Measurements from ENCODE around the gene PTPN21. TPM values are rescaled to one million over a fixed set of nuclear protein-coding genes. Genes with fewer than 3 reads are reported as not detected.

The PTPN21 gene
- total and polyA plus RNA-seq, 2 donors from 2014 or later: 5.3 to 23.2 TPM

GRCh38 chr14:88437658-88438057, 117.1 kb downstream of the PTPN21 start:
- Histone ChIP-seq H3K9ac (ENCODE audit: low read length in 3 of 3) (no peak overlapping the region), H3K36me3 (ENCODE audit: control insufficient read depth in 2 of 3, insufficient read depth in 3 of 3, low read length in 3 of 3) (peaks cover 0 to 5% (median 4%) of the 10 kb centered on the region in 3 donors), H3K4me1 (ENCODE audit: control insufficient read depth in 2 of 3, insufficient read depth in 2 of 3, low read depth in 1 of 3, low read length in 3 of 3) (no peaks in the 10 kb centered on the region), H3K9me3 (ENCODE audit: control insufficient read depth in 2 of 3, insufficient read depth in 1 of 3, low read length in 3 of 3) (no peaks in the 10 kb centered on the region), H3K27me3 (ENCODE audit: control insufficient read depth, insufficient read depth, low read length) (no peaks in the 10 kb centered on the region), H3K27ac (ENCODE audit: low read depth in 2 of 2, low read length in 2 of 2) (no peak overlapping the region), H3K4me3 (ENCODE audit: low read length in 3 of 3) (no peak overlapping the region)
- DNase-seq (no peak), FAIRE-seq (no peak)
- TF ChIP-seq CTCF (IDR thresholded peaks at IDR 0.05; ENCODE audit: borderline replicate concordance, extremely low read depth, insufficient read depth): no peak
- intact Hi-C loops (cut with DNase I): no loop called here

DNA sequence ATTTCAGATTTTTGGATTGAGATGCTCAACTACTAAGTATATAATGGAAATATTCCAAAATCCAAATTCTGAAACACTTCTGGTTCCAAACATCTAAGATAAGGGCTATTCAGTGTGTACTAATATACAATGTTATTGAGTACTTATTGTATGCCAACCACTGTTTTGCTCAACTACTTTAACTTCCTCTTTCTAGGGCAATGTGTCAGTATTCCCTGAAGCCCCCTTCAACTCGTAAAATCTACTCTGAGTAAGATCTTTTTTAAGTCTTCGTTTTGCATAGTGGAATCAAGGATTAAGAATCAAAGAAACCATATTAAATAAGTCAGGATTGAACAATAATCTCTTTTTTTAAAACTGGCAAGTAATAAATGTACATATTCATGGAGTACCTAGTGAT, 123.8 kb downstream of the PTPN21 start:
- no peak for TF ChIP-seq CTCF (IDR thresholded peaks at IDR 0.05; ENCODE audit: borderline replicate concordance, extremely low read depth, insufficient read depth)
- H3K27me3 ChIP-seq (ENCODE audit: control insufficient read depth, insufficient read depth, low read length): no peaks in the 10 kb centered on the region
- FAIRE-seq: no peak
- H3K4me3 ChIP-seq (ENCODE audit: low read length in 3 of 3): no peak overlapping the region
- intact Hi-C loops (cut with DNase I): no loop called here
- no peaks in the 10 kb centered on the region for H3K9me3 ChIP-seq (ENCODE audit: control insufficient read depth in 2 of 3, insufficient read depth in 1 of 3, low read length in 3 of 3)
- H3K4me1 ChIP-seq (ENCODE audit: control insufficient read depth in 2 of 3, insufficient read depth in 2 of 3, low read depth in 1 of 3, low read length in 3 of 3): no peaks in the 10 kb centered on the region
- peaks cover 0 to 7% (median 6%) of the 10 kb centered on the region in 3 donors for H3K36me3 ChIP-seq (ENCODE audit: control insufficient read depth in 2 of 3, insufficient read depth in 3 of 3, low read length in 3 of 3)
- no peak overlapping the region for H3K27ac ChIP-seq (ENCODE audit: low read depth in 2 of 2, low read length in 2 of 2)
- no peak for DNase-seq
- no peak overlapping the region for H3K9ac ChIP-seq (ENCODE audit: low read length in 3 of 3)

DNA sequence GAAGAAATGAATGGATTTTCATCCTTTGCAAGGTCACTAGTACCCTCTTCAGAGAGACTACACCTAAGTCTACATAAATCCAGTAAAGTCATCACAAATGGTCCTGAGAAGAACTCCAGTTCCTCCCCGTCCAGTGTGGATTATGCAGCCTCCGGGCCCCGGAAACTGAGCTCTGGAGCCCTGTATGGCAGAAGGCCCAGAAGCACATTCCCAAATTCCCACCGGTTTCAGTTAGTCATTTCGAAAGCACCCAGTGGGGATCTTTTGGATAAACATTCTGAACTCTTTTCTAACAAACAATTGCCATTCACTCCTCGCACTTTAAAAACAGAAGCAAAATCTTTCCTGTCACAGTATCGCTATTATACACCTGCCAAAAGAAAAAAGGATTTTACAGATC, 128.5 kb downstream of the PTPN21 start:
- Histone ChIP-seq H3K4me3 (ENCODE audit: low read length in 3 of 3) (no peak overlapping the region), H3K9me3 (ENCODE audit: control insufficient read depth in 2 of 3, insufficient read depth in 1 of 3, low read length in 3 of 3) (no peaks in the 10 kb centered on the region), H3K27me3 (ENCODE audit: control insufficient read depth, insufficient read depth, low read length) (no peaks in the 10 kb centered on the region), H3K9ac (ENCODE audit: low read length in 3 of 3) (no peak overlapping the region), H3K4me1 (ENCODE audit: control insufficient read depth in 2 of 3, insufficient read depth in 2 of 3, low read depth in 1 of 3, low read length in 3 of 3) (no peaks in the 10 kb centered on the region), H3K27ac (ENCODE audit: low read depth in 2 of 2, low read length in 2 of 2) (no peak overlapping the region), H3K36me3 (ENCODE audit: control insufficient read depth in 2 of 3, insufficient read depth in 3 of 3, low read length in 3 of 3) (peaks cover 0 to 7% (median 0%) of the 10 kb centered on the region in 3 donors)
- DNase-seq: no peak
- intact Hi-C loops (cut with DNase I): no loop called here
- no peak for TF ChIP-seq CTCF (IDR thresholded peaks at IDR 0.05; ENCODE audit: borderline replicate concordance, extremely low read depth, insufficient read depth)
- no peak for FAIRE-seq

DNA sequence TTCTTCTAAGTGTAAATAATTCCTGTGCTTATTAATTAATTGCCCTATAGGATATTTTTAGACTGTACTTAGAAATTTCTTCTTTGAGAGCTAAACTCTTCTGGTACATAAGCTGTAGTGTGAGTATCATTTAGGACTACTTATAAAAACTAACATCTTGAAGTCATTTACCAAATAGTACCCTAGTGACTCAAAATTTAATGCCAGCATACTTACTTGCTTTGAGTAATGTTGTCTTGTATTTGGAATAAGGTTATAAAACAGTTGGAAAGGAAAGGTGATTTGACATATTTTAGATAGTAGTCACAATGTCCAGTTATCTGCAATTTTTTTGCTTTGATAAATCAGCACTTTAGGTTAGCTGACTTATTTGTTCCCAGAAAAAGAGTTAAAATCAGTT, 130.2 kb downstream of the PTPN21 start:
- peaks cover 0 to 4% (median 3%) of the 10 kb centered on the region in 3 donors for H3K36me3 ChIP-seq (ENCODE audit: control insufficient read depth in 2 of 3, insufficient read depth in 3 of 3, low read length in 3 of 3)
- no peaks in the 10 kb centered on the region for H3K27me3 ChIP-seq (ENCODE audit: control insufficient read depth, insufficient read depth, low read length)
- no peak overlapping the region for H3K4me3 ChIP-seq (ENCODE audit: low read length in 3 of 3)
- H3K4me1 ChIP-seq (ENCODE audit: control insufficient read depth in 2 of 3, insufficient read depth in 2 of 3, low read depth in 1 of 3, low read length in 3 of 3): no peaks in the 10 kb centered on the region
- intact Hi-C loops (cut with DNase I): no loop called here
- TF ChIP-seq CTCF (IDR thresholded peaks at IDR 0.05; ENCODE audit: borderline replicate concordance, extremely low read depth, insufficient read depth): no peak
- no peak overlapping the region for H3K27ac ChIP-seq (ENCODE audit: low read depth in 2 of 2, low read length in 2 of 2)
- DNase-seq: no peak
- H3K9me3 ChIP-seq (ENCODE audit: control insufficient read depth in 2 of 3, insufficient read depth in 1 of 3, low read length in 3 of 3): no peaks in the 10 kb centered on the region
- no peak for FAIRE-seq
- H3K9ac ChIP-seq (ENCODE audit: low read length in 3 of 3): no peak overlapping the region

Measured in kidney (tissue), 14 donors.